ENCODE data around the gene ARHGAP19. TPM values are rescaled to one million over a fixed set of nuclear protein-coding genes. Genes with fewer than 3 reads are reported as not detected.

Gene ARHGAP19
- polyA plus RNA-seq, 1 of the 3 experiments (the other 2 are of a cell fraction), result 3.8 TPM

DNA sequence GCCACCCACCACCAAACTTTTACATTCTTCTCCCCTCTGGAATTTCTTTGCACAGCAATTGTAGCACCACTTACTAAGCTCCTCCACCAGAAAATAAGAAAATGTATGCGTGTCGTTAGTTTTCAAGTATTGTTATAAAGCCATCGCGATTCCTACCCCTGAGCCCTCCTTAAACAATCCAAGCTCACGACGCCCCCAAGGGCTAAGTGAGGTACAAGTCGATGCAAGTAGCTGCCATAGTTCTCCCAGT lies 40.8 kb upstream of the ARHGAP19 start:
- Histone ChIP-seq H3K9me3 (no peaks in the 10 kb centered on the region), H3K9me2 (no peaks in the 10 kb centered on the region), H3K27ac (ENCODE audit: low read depth in 2 of 2, low read length in 1 of 2) (no peak overlapping the region), H3K4me3 (ENCODE audit: low read depth in 2 of 2, low read length in 1 of 2) (peak overlapping the region; percentile 77 to 83), H2AFZ (ENCODE audit: low read depth) (0 out of 2 replicates have a peak overlapping the region, but pooled peaks have one; percentile 36), H3K27me3 (ENCODE audit: insufficient read depth) (no peaks in the 10 kb centered on the region), H3K4me2 (peak overlapping the region; percentile 94), H3F3A (replicated peaks; ENCODE audit: insufficient read depth) (peaks cover 19% of the 10 kb centered on the region), H3K36me3 (replicated peaks in 1 of 2; ENCODE audit: control insufficient read depth in 1 of 2, insufficient read depth in 2 of 2, low read length in 1 of 2) (no peaks in the 10 kb centered on the region), H3K4me1 (ENCODE audit: control insufficient read depth in 1 of 2, insufficient read depth in 2 of 2, low read depth in 1 of 2, low read length in 1 of 2) (peaks cover 0 to 21% of the 10 kb centered on the region in 2 experiments; a peak in 1 of 4 replicates), H3K9ac (peak overlapping the region; percentile 26; the same call in 1 of the 2 replicates), H3K79me2 (ENCODE audit: insufficient read depth) (no peaks in the 10 kb centered on the region; the same call in 1 of the 2 replicates), H4K20me1 (ENCODE audit: insufficient read depth) (peaks cover 7% of the 10 kb centered on the region; the same call in 1 of the 2 replicates)
- CTCF ChIA-PET, result interaction anchor here (0.6 to 4.2 kb wide), 10 partner anchors 11 to 75 kb away, joined by 3 to 31 read pairs (median 4); partner anchors contain the start of genes ARHGAP19 and FRAT1
- WGBS (ENCODE audit: low lambda C conversion rate), result 33% methylated on average over 7 of the region's 7 CpGs
- POLR2A ChIA-PET, result interaction anchor here (1.2 to 2.1 kb wide), 2 partner anchors 13 to 17 kb away, joined by 3 to 7 read pairs; no protein-coding TSS in a partner anchor
- TF ChIP-seq, protein P1, sequence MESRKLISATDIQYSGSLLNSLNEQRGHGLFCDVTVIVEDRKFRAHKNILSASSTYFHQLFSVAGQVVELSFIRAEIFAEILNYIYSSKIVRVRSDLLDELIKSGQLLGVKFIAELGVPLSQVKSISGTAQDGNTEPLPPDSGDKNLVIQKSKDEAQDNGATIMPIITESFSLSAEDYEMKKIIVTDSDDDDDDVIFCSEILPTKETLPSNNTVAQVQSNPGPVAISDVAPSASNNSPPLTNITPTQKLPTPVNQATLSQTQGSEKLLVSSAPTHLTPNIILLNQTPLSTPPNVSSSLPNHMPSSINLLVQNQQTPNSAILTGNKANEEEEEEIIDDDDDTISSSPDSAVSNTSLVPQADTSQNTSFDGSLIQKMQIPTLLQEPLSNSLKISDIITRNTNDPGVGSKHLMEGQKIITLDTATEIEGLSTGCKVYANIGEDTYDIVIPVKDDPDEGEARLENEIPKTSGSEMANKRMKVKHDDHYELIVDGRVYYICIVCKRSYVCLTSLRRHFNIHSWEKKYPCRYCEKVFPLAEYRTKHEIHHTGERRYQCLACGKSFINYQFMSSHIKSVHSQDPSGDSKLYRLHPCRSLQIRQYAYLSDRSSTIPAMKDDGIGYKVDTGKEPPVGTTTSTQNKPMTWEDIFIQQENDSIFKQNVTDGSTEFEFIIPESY (IDR thresholded peaks at IDR 0.05; ENCODE audit: borderline replicate concordance, low read depth), result no peak
- TF ChIP-seq, protein P2, sequence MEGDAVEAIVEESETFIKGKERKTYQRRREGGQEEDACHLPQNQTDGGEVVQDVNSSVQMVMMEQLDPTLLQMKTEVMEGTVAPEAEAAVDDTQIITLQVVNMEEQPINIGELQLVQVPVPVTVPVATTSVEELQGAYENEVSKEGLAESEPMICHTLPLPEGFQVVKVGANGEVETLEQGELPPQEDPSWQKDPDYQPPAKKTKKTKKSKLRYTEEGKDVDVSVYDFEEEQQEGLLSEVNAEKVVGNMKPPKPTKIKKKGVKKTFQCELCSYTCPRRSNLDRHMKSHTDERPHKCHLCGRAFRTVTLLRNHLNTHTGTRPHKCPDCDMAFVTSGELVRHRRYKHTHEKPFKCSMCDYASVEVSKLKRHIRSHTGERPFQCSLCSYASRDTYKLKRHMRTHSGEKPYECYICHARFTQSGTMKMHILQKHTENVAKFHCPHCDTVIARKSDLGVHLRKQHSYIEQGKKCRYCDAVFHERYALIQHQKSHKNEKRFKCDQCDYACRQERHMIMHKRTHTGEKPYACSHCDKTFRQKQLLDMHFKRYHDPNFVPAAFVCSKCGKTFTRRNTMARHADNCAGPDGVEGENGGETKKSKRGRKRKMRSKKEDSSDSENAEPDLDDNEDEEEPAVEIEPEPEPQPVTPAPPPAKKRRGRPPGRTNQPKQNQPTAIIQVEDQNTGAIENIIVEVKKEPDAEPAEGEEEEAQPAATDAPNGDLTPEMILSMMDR (IDR thresholded peaks at IDR 0.05), result peak; percentile 30
- peak; percentile 27; the same call in 1 of the 2 replicates for TF ChIP-seq RAD21 (IDR thresholded peaks at IDR 0.05; ENCODE audit: low read length)
- TF ChIP-seq EZH2phosphoT487 (IDR thresholded peaks at IDR 0.05; ENCODE audit: borderline replicate concordance, low read depth), result no peak
- TF ChIP-seq, protein P3, sequence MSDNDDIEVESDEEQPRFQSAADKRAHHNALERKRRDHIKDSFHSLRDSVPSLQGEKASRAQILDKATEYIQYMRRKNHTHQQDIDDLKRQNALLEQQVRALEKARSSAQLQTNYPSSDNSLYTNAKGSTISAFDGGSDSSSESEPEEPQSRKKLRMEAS (IDR thresholded peaks at IDR 0.05; ENCODE audit: low read depth), result no peak
- TF ChIP-seq RFX5 (IDR thresholded peaks at IDR 0.05; ENCODE audit: low read length), result no peak
- TF ChIP-seq RCOR1 (IDR thresholded peaks at IDR 0.05; ENCODE audit: low read length), result no peak
- TF ChIP-seq POLR2AphosphoS5 (IDR thresholded peaks at IDR 0.05; ENCODE audit: low read depth, low read length), result no peak
- no peak for TF ChIP-seq MEF2A (IDR thresholded peaks at IDR 0.05; ENCODE audit: borderline replicate concordance, low read depth)
- no peak for TF ChIP-seq GATA2 (CRISPR knock-in tag; IDR thresholded peaks at IDR 0.05)
- peak; percentile 58 for DNase-seq

DNA sequence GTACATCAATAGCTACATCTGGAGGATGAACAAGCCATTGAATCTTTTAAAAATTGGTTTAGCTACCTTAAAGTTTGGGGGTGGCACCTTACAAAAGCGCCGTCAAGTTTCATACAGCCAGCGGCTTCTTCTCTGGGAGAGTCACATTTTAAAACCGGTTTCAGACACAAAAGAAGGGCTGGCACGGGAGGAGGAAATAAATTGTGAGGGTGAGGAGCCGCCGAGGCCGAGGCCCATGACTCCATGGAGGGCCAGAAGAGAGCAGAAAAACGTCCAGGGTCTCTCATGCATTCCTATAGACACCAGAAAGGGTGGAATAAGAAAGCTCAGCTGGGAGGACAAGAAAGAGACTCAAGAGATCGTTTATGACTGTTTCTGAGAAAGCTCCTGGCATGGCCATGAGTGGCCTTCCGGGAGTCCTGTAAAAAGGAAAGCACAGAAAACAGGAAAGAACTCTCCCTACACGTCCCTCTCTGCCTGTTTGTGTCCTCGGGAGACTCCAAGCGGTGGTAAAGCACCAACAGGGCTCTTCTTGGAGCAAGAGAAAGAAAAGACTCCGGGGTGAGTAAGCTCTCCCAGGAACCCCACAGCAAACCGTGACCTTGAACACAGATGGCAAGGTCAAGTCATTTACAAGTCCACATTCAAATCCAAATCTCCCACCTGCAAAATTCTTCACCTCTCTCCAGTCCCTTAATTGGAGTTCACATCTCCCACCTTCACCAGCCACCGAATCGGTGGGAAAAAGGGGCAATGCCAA lies 40.3 kb upstream of the ARHGAP19 start:
- ChIA-PET POLR2A (interaction anchor here (1.2 to 2.1 kb wide), 2 partner anchors 13 to 17 kb away, joined by 3 to 7 read pairs; no protein-coding TSS in a partner anchor), CTCF (interaction anchor here (0.6 to 4.2 kb wide), 11 partner anchors 11 to 75 kb away, joined by 3 to 31 read pairs (median 4); partner anchors contain the start of genes ARHGAP19 and FRAT1)
- Histone ChIP-seq H3K27ac (ENCODE audit: low read depth in 2 of 2, low read length in 1 of 2) (no peak overlapping the region), H3K4me1 (ENCODE audit: control insufficient read depth in 1 of 2, insufficient read depth in 2 of 2, low read depth in 1 of 2, low read length in 1 of 2) (peaks cover 0 to 21% of the 10 kb centered on the region in 2 experiments; a peak in 1 of 4 replicates), H3K27me3 (ENCODE audit: insufficient read depth) (no peaks in the 10 kb centered on the region), H4K20me1 (ENCODE audit: insufficient read depth) (peaks cover 7% of the 10 kb centered on the region; the same call in 1 of the 2 replicates), H3K9me3 (no peaks in the 10 kb centered on the region), H3K79me2 (ENCODE audit: insufficient read depth) (no peaks in the 10 kb centered on the region; the same call in 1 of the 2 replicates), H3K36me3 (replicated peaks in 1 of 2; ENCODE audit: control insufficient read depth in 1 of 2, insufficient read depth in 2 of 2, low read length in 1 of 2) (no peaks in the 10 kb centered on the region), H3F3A (replicated peaks; ENCODE audit: insufficient read depth) (peaks cover 16% of the 10 kb centered on the region), H3K9me2 (no peaks in the 10 kb centered on the region), H3K4me3 (ENCODE audit: low read depth in 2 of 2, low read length in 1 of 2) (peak overlapping the region; percentile 77 to 83), H3K4me2 (peak overlapping the region; percentile 94), H3K9ac (peak overlapping the region; percentile 26; the same call in 1 of the 2 replicates), H2AFZ (ENCODE audit: low read depth) (0 out of 2 replicates have a peak overlapping the region, but pooled peaks have one; percentile 36)
- no peak for DNase-seq
- no peak for TF ChIP-seq TCF12 (IDR thresholded peaks at IDR 0.05)
- no peak for TF ChIP-seq MEF2A (IDR thresholded peaks at IDR 0.05; ENCODE audit: borderline replicate concordance, low read depth)
- no peak for TF ChIP-seq EP300 (IDR thresholded peaks at IDR 0.05; ENCODE audit: borderline replicate concordance in 1 of 2, low read depth in 1 of 2, low read length in 1 of 2)
- TF ChIP-seq CHD2 (IDR thresholded peaks at IDR 0.05; ENCODE audit: low read length, partially characterized antibody), result no peak
- 67% methylated on average over 18 of the region's 18 CpGs for WGBS (ENCODE audit: low lambda C conversion rate)
